ENCODE data around the gene KATNAL2. TPM values are rescaled to one million over a fixed set of nuclear protein-coding genes. Genes with fewer than 3 reads are reported as not detected.
A peak's percentile ranks its signal among the peaks of the same experiment; 100 is the strongest.

The KATNAL2 gene
- total RNA-seq, 2 donors from 2014 or later: 1.3 to 2.2 TPM

DNA sequence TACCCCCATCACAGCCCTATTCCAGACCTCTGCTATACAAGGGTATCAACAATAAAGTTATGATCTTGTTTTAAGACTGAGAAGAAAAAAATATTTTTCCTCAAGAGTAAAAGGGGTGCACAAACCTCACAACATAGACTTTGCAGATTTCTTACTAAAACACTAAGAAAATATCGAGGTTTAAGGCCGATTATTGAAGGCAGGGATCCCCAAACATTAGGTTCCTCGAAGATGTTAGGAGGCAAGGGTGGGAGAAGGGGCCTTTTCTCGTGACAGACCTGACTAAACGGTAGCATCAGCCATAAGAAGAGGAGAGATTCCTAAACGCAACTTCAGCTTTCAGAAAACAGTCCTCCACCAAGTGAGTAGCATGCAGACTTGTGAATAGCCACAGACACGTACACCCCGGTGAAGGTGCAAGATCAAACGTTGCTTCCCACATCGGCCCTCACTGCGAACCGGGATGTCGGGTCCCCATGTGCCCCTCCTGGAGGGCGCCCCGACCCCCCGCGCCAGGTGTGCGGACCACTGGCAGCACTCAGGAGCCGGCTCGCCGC lies 773 bp upstream of the KATNAL2 start:
- no peaks in the 10 kb centered on the region for H3K36me3 ChIP-seq
- H3K4me1 ChIP-seq: no peaks in the 10 kb centered on the region
- DNase-seq: peak; percentile 32
- no peaks in the 10 kb centered on the region for H3K9me3 ChIP-seq
- peak overlapping the region; percentile 90 to 92 for H3K9ac ChIP-seq (ENCODE audit: low read depth in 2 of 2, low read length in 2 of 2)
- intact Hi-C loops (cut with DNase I): no loop called here
- H3K4me3 ChIP-seq: peak overlapping the region; percentile 63
- H3K27ac ChIP-seq: peak overlapping the region; percentile 77
- no peaks in the 10 kb centered on the region for H3K27me3 ChIP-seq
- no peak for TF ChIP-seq CTCF (IDR thresholded peaks at IDR 0.05)

DNA sequence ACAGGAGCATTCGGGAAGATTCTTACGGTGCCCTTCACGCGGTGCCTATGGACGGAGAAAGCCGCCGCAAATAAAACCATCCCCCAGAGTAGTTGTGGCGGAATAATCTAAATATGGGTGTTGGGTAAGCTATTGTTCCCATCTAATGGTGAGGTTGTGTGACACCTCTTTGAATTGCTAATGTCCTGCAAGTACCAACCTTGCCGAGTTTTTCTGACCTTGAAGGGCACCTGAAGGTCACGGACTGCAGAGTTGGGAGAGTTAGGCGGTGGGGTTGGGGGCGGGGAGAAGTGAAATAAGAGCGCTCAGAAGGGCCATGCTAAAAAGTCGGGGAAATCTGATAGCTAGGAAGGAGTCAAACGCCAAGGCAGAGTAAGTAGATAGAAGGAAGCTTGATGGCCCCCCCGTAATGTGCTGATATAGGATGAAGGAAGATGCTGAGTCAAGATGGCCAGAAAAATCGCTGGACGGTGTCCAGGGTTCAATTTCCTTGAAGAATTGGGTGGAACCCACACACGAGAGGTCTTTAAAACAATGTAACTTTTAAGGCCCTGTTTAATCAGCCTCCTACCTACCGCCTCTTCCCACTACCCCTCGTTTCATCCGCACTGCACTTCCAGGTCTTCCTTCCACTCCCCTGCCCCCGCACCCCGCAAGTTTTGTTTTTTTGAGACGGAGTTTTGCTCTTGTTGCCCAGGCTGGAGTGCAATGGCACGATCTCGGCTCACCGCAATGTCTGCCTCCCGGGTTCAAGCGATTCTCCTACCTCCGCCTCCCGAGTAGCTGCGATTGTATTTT lies 600 bp downstream of the KATNAL2 start:
- peak; percentile 61 for DNase-seq
- Histone ChIP-seq H3K9me3 (no peaks in the 10 kb centered on the region), H3K4me3 (peak overlapping the region; percentile 63), H3K27ac (peak overlapping the region; percentile 77), H3K27me3 (no peaks in the 10 kb centered on the region), H3K36me3 (no peaks in the 10 kb centered on the region), H3K9ac (ENCODE audit: low read depth in 2 of 2, low read length in 2 of 2) (peak overlapping the region; percentile 81 to 92), H3K4me1 (no peaks in the 10 kb centered on the region)
- intact Hi-C loops (cut with DNase I): no loop called here
- no peak for TF ChIP-seq CTCF (IDR thresholded peaks at IDR 0.05)

GRCh38 chr18:46920067-46920466 lies 2.7 kb downstream of the KATNAL2 start:
- H3K9ac ChIP-seq (ENCODE audit: low read depth in 2 of 2, low read length in 2 of 2): no peak overlapping the region
- no peak overlapping the region for H3K27ac ChIP-seq
- H3K4me3 ChIP-seq: no peak overlapping the region
- intact Hi-C loops (cut with DNase I): no loop called here
- no peak for TF ChIP-seq CTCF (IDR thresholded peaks at IDR 0.05)
- no peaks in the 10 kb centered on the region for H3K36me3 ChIP-seq
- no peaks in the 10 kb centered on the region for H3K9me3 ChIP-seq
- no peak for DNase-seq
- H3K27me3 ChIP-seq: no peaks in the 10 kb centered on the region
- no peaks in the 10 kb centered on the region for H3K4me1 ChIP-seq

GRCh38 chr18:46920653-46921052 lies 3.3 kb downstream of the KATNAL2 start:
- Histone ChIP-seq H3K27me3 (no peaks in the 10 kb centered on the region), H3K9me3 (no peaks in the 10 kb centered on the region), H3K36me3 (no peaks in the 10 kb centered on the region), H3K27ac (no peak overlapping the region), H3K4me1 (no peaks in the 10 kb centered on the region), H3K4me3 (no peak overlapping the region), H3K9ac (ENCODE audit: low read depth in 2 of 2, low read length in 2 of 2) (no peak overlapping the region)
- TF ChIP-seq CTCF (IDR thresholded peaks at IDR 0.05): no peak
- intact Hi-C loops (cut with DNase I): no loop called here
- no peak for DNase-seq

DNA sequence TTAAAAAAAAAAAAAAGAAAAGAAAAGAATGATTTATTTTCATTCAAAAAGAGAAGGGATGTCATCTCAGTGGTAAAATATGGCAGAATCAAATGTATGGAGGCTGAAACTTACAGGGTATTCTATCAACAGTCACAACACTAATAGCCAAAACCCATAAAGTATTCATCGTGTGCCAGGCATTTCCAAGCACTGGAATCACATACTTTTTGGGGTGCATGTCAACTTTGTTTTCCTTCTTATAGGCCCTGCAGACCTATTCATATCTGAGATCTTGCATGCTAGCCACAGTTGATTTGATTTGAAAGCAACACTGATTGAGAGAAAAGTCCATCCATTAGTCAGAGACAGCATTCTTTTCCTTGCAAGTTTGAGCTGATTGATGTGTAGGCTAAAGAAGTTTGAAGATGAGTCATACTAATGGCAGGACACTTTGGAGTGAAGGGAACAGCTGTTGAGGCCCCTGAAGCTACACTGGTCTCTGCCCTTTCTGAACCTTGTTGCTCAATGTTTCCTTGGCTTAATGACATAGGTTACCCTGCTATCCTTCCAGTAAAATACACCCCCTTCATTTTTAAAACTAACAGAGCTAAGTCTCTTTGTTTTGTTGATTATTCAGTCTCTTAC lies 22.0 kb downstream of the KATNAL2 start:
- DNase-seq: no peak
- Histone ChIP-seq H3K27me3 (no peaks in the 10 kb centered on the region), H3K36me3 (no peaks in the 10 kb centered on the region), H3K9me3 (no peaks in the 10 kb centered on the region), H3K9ac (ENCODE audit: low read depth in 2 of 2, low read length in 2 of 2) (no peak overlapping the region), H3K27ac (no peak overlapping the region), H3K4me3 (no peak overlapping the region), H3K4me1 (no peaks in the 10 kb centered on the region)
- intact Hi-C loops (cut with DNase I): no loop called here
- TF ChIP-seq CTCF (IDR thresholded peaks at IDR 0.05): no peak

Measured in colonic mucosa (tissue), 4 donors.